Lower leg skin (tissue), 4 donors: ENCODE data around the gene CFAP92. TPM values are rescaled to one million over a fixed set of nuclear protein-coding genes. Genes with fewer than 3 reads are reported as not detected.
A peak's percentile ranks its signal among the peaks of the same experiment; 100 is the strongest.

Experiments
- DNase-seq, 2 donors: peaks; one replicate each; pipeline ENCODE4 v3.0.0-alpha.2; 2019; ENCODE audit warnings: low spot score in 2 of 2
- H3K4me3 ChIP-seq: fragments of 200-600 bp; sonication (generic); 2 replicates; pipeline ENCODE4 v1.5.1; 2017; ENCODE audit warnings: mild to moderate bottlenecking, low read depth; ENCODE audit not compliant: poor library complexity, severe bottlenecking
- CTCF ChIP-seq, 3 donors: fragments of 450-650 bp; IDR thresholded peaks; one replicate each; pipeline ENCODE4 v1.5.1; 2016; ENCODE audit warnings: antibody characterized with exemption in 3 of 3, mild to moderate bottlenecking in 3 of 3, moderate library complexity in 2 of 3
- POLR2A ChIP-seq, 2 donors: fragments of 450-650 bp; IDR thresholded peaks; one replicate each; pipeline ENCODE4 v1.6.1; 2016 to 2017; ENCODE audit warnings: antibody characterized with exemption in 2 of 2, mild to moderate bottlenecking in 1 of 2, moderate library complexity in 1 of 2
- WGBS, 2 donors: methylation state at CpG; one replicate each; pipeline ENCODE4 v1.1.5; 2018; 5-methylcytosine and 5-hydroxymethylcytosine counted together
- intact Hi-C: fragments of 100-400 bp; cut with DNase I; formaldehyde crosslinking; loops from one replicate; pipeline ENCODE4 v1.15.0; 2023; ENCODE audit warnings: low total_unique reads
- total RNA-seq, 4 donors: library from RNA; depleted of rRNA; stranded (reverse); fragments of >200 nt; gene quantifications; one replicate each; pipeline ENCODE4 v1.1.0, GENCODE V29; 2016

The CFAP92 gene
- total RNA-seq, 4 donors from 2014 or later, result 0.19 to 0.59 (median 0.25) TPM

GRCh38 chr3:129001806-129002572 lies 8.1 kb upstream of the CFAP92 start:
- no peak for DNase-seq
- H3K4me3 ChIP-seq, result peak overlapping the region; percentile 25
- WGBS, 2 donors, result 3% methylated on average over 26 to 31 of the region's 81 CpGs
- TF ChIP-seq POLR2A (IDR thresholded peaks at IDR 0.05), result no peak
- TF ChIP-seq CTCF (IDR thresholded peaks at IDR 0.05), result no peak
- intact Hi-C loops, result no loop called here

- WGBS, 2 donors, result 0 to 5% methylated on average over 30 to 71 of the region's 74 CpGs
- H3K4me3 ChIP-seq, result peak within 1 kb of the TSS; percentile 25
- intact Hi-C loops, result no loop called here
- no peak for TF ChIP-seq CTCF (IDR thresholded peaks at IDR 0.05)
- TF ChIP-seq POLR2A (IDR thresholded peaks at IDR 0.05), result no peak
- peak in 1 of 2 donors; percentile 94 for DNase-seq
Observed at GRCh38 chr3:129001101-129001805, 7.4 kb upstream of the CFAP92 start, which contains the start of gene EFCC1. Gene EFCC1 (plus strand): TSS chr3:129001304. CDS start chr3:129001629, 325 bp downstream.

- peak overlapping the region; percentile 25 for H3K4me3 ChIP-seq
- 11 to 26% methylated on average over 14 to 15 of the region's 15 CpGs for WGBS, 2 donors
- TF ChIP-seq POLR2A (IDR thresholded peaks at IDR 0.05) (no peak), CTCF (IDR thresholded peaks at IDR 0.05) (no peak)
- intact Hi-C loops, result no loop called here
- no peak for DNase-seq
Observed at GRCh38 chr3:129000742-129001100, 6.8 kb upstream of the CFAP92 start.

- intact Hi-C loops, result no loop called here
- H3K4me3 ChIP-seq, result no peak overlapping the region
- 78 to 79% methylated on average over 5 of the region's 5 CpGs for WGBS, 2 donors
- no peak for TF ChIP-seq POLR2A (IDR thresholded peaks at IDR 0.05)
- TF ChIP-seq CTCF (IDR thresholded peaks at IDR 0.05), result no peak
- DNase-seq, result no peak
Observed at GRCh38 chr3:128999102-128999501, 5.2 kb upstream of the CFAP92 start.

- DNase-seq, result no peak
- TF ChIP-seq CTCF (IDR thresholded peaks at IDR 0.05), result no peak
- no peak for TF ChIP-seq POLR2A (IDR thresholded peaks at IDR 0.05)
- intact Hi-C loops, result no loop called here
- H3K4me3 ChIP-seq, result no peak overlapping the region
- WGBS, 2 donors, result 73 to 83% methylated on average over 3 of the region's 3 CpGs
Observed at GRCh38 chr3:128998561-128998960, 4.7 kb upstream of the CFAP92 start.
